Dermis microvascular lymphatic vessel endothelial cell (primary cell): Measurements from ENCODE around the gene DCC. TPM values are rescaled to one million over a fixed set of nuclear protein-coding genes. Genes with fewer than 3 reads are reported as not detected.

Experiments
- DNase-seq, 2 donors: peaks; one replicate each; pipeline versions ENCODE4 v3.0.0 to v3.0.0-alpha.2; 2010; ENCODE audit warnings: low read depth in 2 of 2
- total RNA-seq: library from RNA; depleted of rRNA; stranded (reverse); fragments of >200 nt; gene quantifications from 2 replicates; pipeline ENCODE4 v1.2.1, GENCODE V29; 2014

Gene DCC
- total RNA-seq: not detected in 2 replicates

- no peak for DNase-seq
These were observed at the start of gene DCC for GRCh38 chr18:52339891-52340371. TSS of gene DCC (plus strand) at chr18:52340197. CDS start at chr18:52340788, 591 bp downstream.

- DNase-seq: no peak
These were observed 29.3 kb upstream of the DCC start for GRCh38 chr18:52310651-52311050.

- no peak for DNase-seq
These were observed 28.7 kb upstream of the DCC start for GRCh38 chr18:52311331-52311730.

GRCh38 chr18:52312346-52312745 lies 27.7 kb upstream of the DCC start:
- DNase-seq: no peak

GRCh38 chr18:52313213-52313612 lies 26.8 kb upstream of the DCC start:
- DNase-seq: no peak

GRCh38 chr18:52319424-52319983 lies 20.5 kb upstream of the DCC start:
- no peak for DNase-seq

- DNase-seq: no peak
These were observed 17.7 kb upstream of the DCC start for GRCh38 chr18:52322307-52322706.

- no peak for DNase-seq
These were observed 16.2 kb upstream of the DCC start for GRCh38 chr18:52323802-52324201.

- no peak for DNase-seq
These were observed 14.0 kb upstream of the DCC start for GRCh38 chr18:52325997-52326396.

GRCh38 chr18:52333860-52334259 lies 6.1 kb upstream of the DCC start:
- DNase-seq: no peak

- no peak for DNase-seq
These were observed 5.7 kb upstream of the DCC start for GRCh38 chr18:52334307-52334706.

GRCh38 chr18:52334896-52335295 lies 5.1 kb upstream of the DCC start:
- DNase-seq: no peak

- DNase-seq: no peak
These were observed 2.7 kb upstream of the DCC start for GRCh38 chr18:52337276-52337675.

- DNase-seq: no peak
These were observed 557 bp downstream of the DCC start for GRCh38 chr18:52340406-52341102.

- DNase-seq: no peak
These were observed 1.1 kb downstream of the DCC start for GRCh38 chr18:52341103-52341432.

GRCh38 chr18:52341608-52342381 lies 1.8 kb downstream of the DCC start:
- no peak for DNase-seq

GRCh38 chr18:52342456-52342855 lies 2.5 kb downstream of the DCC start:
- DNase-seq: no peak

- no peak for DNase-seq
These were observed 3.1 kb downstream of the DCC start for GRCh38 chr18:52343138-52343537.

- DNase-seq: no peak
These were observed 3.8 kb downstream of the DCC start for GRCh38 chr18:52343731-52344340.

- DNase-seq: no peak
These were observed 4.9 kb downstream of the DCC start for GRCh38 chr18:52344881-52345280.

GRCh38 chr18:52345428-52345827 lies 5.4 kb downstream of the DCC start:
- DNase-seq: no peak

- no peak for DNase-seq
These were observed 8.2 kb downstream of the DCC start for GRCh38 chr18:52348209-52348608.
